Endothelial cell of hepatic sinusoid (primary cell): ENCODE data around the gene PHACTR3.
"Not testable (repeated sequence)": the region's sequence is repeated elsewhere in the genome, so short reads cannot be mapped to it uniquely, and the experiment has no call there.

ENCODE experiments used
- in situ Hi-C: cut with HindIII; loops from 2 replicates; pipeline ENCODE4 v1.10.0; 2017; ENCODE audit warnings: low sequenced_read_pairs

PHACTR3 gene

DNA sequence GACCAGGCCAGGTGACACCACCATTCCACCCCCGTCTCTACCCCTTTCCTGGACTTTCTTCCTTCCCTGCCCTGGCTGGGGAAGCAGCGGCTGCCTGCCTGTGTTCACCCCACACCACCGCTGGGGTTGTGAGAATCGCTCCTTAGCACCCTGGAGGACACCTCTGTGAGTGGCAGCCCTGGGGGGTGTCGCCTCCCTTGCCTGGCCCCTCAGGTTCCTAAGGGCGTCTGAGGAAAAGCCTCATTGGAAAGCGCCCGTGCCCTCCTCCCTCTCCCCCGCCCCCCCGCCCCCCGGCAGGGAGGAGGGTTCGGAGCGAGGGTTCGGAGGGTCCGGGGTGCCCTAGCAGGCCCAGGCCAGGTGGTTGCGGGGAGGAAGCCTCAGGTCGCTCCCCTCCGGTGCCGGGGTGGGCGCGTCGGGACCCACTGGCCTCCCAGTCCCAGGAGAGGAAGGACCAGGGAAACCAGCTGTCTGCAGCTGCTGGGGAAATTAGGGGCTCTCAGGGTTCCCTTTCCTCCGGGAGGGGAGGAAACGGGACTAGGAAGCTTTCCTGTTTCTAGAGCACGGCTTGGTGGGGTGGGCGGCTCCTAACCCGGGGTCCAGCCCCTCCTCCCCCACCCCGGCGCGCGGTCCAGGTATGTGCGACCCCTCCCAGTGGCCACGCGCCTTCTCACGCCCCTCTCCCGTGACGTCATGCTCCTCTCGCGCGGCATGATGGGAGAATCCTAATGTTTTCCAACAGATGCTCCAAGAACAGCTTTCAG, at the start of gene PHACTR3:
PHACTR3 (plus strand) TSS at position 760 of the 761 bp plus-strand sequence. CDS start 475 bp downstream, outside the sequence.
- in situ Hi-C loops: no loop called here

DNA sequence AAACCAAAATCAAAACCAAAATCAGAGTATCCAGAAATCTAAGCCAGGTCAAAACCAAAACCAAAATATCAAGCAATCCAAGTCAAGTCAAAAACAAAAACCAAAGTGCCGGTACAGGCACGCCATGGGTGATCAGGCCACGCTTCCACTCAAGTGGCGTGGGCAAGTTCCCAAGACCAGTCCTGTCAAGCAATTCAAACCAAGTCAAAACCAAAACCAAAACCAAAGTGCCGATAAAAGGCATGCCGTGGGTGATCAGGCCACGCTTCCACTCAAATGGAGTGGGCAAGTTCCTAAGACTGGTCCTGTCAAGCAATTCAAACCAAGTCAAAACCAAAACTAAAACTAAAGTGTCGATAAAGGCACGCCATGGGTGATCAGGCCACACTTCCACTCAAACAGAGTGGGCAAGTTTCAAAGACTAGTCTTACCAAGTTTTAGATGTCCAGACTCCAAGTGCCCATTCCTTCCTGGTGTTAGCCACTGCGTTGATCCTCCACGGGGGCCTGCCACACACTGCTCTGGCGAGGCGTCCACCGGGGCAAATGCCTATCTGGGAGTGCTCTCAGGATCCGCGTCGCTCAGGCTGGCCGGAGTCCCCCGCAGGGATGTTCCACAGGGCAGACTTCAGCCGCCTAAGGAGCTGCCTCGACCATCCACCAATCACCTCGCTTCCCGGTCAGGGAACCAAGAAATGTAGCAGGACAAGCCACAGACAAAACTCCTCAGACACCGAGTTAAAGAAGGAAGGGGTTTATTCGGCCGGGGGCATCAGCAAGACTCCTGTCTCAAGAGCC, 46.4 kb upstream of the PHACTR3 start:
- in situ Hi-C loops: not testable (repeated sequence)

DNA sequence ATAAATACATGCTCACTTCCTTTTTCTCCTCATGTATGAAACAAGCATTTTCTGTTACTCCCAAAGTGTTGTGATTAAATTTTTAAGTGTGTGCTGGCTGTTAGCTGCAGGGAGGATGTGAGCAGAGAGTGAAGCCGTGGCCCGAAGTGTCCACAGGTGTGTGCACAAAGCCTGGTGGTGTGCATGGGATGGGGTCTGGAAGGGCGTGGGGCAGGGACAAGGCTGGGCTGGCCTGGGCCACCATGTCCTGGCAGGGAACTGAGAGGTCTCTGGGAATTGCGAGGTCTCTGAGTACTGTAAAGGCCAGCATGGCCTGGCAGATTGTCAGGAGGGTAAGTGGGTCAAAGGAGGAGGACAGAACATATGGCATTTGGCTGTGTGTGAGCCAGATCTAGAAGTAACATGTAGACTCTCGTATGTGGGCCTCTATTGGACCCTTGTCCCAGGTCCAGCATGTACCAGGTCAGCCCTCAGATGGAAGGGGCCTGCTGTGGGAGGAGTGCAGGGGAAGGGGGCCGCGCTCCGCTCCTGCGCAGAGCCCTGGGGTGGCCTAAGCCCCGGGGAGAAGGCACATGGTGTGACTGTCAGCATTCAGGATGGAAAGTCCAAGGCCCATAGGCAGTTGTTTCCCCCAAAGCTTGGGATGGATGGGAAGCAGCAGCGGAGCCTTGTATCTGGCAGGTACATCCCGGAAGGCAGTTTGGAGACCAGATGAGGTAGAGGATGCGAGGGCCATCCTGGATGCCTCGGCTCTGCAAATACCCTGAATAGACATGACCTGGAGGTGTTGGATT, 45.1 kb upstream of the PHACTR3 start:
- in situ Hi-C loops: no loop called here

GRCh38 chr20:59559863-59560262, 44.5 kb upstream of the PHACTR3 start:
- in situ Hi-C loops: no loop called here

DNA sequence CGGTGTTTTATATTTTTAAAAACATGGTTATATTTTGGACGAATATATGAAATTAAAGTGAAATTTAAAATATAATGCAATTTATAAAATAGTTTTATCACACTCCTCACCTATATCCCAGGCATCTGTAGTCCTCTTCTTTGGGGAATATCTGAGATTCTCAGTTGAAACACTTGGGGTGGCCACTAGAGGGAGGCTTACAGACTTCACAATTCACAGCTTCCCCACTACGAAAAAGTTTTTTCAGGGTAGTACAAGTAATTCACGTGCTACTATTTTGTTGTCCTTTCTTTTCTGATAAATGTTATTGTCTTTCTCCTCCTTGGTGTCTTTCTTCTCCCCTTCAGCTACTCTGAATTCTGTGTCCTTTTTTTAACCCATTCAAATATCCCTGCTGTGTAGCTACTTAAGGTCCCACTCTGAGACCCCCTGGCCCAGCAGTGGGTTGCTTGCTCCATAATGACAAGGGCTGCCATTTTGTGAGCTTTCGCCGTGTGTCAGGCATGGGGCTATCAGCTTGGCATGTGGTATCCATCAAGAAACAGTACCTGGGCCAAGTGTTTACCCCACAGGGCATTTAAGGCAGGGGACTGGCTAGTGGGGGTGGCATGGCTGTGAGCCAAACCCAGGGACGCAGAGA, 43.6 kb upstream of the PHACTR3 start:
- in situ Hi-C loops: no loop called here

DNA sequence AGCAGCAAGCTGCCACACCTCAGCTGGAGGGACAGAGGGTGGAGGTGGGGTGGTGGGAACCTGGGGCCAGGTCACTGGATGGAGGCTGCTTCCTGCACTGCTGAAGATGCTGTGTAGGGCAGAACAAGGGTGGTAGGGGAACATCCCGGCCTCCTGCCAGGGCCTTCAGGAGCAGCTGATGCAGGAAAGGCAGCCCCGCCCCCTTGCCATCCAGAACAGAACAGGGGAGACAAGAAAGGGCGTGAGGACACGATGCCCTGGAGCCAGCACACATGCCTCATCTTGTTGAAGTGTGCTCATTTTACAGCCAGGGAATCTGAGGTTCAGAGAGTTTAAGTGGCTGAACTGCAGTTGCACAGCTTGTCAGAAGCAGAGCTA, 43.1 kb upstream of the PHACTR3 start:
- in situ Hi-C loops: no loop called here

DNA sequence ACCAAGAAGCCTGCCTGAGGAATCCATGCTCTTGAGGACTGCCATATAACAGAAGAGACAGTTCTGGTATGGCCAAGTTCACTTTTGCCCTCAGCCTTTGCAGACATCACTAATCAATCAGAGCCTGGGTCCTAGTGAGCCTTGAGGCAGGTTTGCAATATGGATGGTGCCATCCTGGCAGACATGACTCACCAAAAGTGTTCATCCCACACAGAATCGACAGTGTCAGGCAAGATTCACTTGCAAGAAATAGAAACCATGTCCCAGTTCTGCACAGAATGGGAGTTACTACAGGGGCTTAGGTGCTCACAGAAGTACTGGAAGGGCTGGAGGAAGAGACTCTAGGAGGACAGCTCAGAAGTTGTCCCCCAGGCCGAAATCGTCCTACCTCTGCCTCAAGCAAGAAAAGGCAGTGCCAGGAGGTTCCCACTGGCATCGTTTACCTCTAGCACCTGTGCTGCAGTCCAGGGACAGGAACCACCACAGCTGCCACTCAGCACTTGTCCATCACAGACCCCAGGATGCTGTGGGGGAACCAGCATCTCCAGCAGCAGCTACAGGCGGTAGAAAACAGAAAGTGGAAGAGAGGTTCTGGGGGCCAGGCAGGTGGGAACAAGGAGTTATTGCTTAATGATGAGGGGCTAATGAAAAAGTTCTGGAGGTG, 42.6 kb upstream of the PHACTR3 start:
- in situ Hi-C loops: no loop called here

DNA sequence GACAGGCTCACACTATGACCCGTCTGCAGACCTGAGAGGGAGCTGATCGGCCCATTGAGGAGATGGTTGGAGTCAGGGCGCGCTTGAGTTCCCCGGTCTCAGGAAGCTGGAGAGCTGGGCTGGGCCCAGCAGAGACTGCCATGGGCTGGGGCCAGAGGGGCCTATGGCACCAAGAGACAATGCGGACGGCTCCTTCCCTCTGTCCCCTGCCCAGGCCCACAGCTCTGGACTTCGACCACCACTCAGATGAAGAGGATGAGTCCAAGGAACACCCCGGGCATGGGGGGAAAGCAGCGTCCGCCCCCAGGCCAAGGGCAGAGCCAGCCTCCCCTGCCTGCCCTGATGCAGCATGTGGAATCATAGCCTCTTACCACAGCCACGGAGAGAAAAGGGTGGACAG, 40.2 kb upstream of the PHACTR3 start:
- in situ Hi-C loops: no loop called here

GRCh38 chr20:59564943-59565342, 39.4 kb upstream of the PHACTR3 start:
- in situ Hi-C loops: no loop called here

DNA sequence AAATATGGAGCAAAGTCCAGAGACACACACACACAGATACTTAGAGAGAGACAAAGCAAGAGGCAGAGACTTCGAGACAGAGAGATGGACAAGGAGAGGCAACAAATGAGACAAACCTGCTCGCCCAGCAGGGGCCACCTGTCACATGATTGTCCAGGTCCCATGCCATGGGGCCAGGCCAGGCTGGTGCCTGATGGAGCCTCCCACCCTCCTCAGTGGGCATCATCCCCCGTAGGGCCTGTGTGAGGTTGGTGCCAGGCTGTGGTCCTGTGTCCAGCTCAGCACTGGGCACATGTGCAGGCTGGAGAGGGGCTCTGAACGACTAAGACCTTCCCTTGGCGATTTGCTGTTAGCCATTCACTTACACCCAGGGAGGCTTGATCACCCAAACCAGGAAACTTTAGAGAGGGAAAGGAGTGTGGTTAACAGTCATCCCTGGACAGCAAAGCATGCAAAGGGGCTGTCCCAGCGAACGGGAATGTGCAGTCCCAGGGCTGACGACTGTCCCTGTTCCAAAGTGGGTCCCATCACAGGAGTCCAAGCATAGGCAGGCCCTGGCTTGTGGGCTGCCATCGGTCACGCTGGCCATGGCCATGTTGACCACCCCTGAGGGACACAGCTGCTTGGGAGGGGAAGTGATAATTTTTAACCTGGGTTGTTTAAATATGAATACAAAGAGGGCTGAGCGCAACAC, 38.4 kb upstream of the PHACTR3 start:
- in situ Hi-C loops: no loop called here

DNA sequence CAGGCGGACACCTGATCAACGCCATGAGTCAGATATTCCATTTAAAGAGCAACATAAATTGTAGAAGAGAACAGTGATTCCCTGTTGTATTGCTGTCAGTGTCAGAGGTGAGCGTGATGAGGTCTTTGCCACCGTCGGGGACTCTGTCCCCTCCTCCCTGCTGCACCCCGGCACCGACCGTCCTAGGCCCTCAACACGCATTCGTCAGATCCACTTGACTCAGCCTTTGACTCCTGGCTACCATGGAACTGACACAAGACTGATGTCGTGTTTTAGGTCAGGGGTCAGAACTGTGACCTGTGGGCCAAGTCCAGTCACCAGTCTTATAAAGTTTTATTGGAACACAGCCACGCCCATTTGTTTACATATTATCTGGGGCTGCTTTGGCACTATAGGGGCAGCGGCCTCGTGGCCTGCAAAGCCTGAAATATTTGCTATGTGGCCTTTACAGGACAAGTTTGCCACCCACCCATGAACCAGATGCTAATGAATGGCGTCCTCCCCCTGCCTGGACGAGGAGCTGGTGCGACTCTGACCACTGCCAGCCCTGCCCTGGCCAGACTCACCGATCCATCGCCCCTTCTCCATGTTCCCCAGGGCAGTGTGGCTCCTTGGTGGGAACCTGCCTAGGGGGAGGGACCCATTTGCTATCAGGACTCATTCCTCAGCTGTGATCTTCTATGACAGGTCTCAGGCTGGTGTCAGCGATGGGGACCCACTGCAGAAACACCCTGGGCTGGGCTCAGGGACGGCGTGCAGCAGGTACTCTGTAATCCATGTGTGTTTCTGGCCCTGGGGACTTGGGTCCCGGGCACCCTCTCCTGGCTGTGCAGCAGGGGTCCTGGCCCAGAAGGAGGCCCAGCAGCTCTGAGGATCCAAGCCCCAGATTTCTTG, 37.5 kb upstream of the PHACTR3 start:
- in situ Hi-C loops: no loop called here

GRCh38 chr20:59567585-59568508, 36.5 kb upstream of the PHACTR3 start:
- in situ Hi-C loops: no loop called here

DNA sequence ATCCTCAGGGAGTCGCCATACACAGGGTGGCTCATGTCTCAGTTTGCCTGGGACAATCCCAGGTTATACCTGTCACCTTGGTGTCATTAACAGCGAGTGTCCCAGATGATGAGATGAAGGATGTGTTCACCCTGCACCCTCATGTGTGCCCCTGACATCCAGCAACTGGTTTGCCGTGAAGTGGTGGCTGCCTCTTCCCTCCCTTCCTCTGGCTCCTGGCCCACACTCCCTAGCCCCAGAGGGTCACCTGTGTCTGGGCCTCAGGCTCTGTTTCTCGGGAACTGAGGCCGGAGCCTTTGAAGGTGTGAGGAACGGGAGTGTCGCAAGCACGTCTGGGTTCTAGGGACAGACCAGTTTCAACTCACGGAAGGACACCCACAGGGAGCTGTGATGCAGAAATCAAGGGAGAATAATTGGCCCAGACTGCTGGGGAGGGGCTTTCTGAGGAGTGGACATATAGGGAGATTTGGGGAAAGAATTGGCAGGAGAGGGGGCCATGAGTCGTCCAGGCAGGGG, 35.8 kb upstream of the PHACTR3 start:
- in situ Hi-C loops: no loop called here

GRCh38 chr20:59569305-59569704, 35.0 kb upstream of the PHACTR3 start:
- in situ Hi-C loops: no loop called here

DNA sequence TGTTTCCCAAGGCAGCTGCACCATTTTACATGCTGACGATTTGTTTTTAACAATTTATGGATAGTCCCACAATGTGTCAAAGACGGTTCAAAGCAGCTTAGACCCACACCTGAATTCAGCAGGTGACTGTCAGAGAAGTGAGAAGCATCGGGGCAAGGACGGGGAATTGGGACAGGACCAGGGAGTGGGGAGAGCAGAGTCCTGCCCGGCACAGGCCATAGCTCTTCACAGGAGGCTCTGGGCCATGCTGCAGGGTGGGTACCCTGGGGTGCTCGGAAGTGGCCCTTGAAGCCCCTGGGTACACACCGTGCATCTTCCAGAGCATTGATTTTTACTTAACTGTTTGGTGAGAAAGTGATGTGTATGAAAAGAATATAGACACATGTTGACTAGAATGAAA, 33.2 kb upstream of the PHACTR3 start:
- in situ Hi-C loops: loop anchor here (5.0 kb wide), 2 partner anchors 51 to 101 kb away; no protein-coding TSS in a partner anchor

DNA sequence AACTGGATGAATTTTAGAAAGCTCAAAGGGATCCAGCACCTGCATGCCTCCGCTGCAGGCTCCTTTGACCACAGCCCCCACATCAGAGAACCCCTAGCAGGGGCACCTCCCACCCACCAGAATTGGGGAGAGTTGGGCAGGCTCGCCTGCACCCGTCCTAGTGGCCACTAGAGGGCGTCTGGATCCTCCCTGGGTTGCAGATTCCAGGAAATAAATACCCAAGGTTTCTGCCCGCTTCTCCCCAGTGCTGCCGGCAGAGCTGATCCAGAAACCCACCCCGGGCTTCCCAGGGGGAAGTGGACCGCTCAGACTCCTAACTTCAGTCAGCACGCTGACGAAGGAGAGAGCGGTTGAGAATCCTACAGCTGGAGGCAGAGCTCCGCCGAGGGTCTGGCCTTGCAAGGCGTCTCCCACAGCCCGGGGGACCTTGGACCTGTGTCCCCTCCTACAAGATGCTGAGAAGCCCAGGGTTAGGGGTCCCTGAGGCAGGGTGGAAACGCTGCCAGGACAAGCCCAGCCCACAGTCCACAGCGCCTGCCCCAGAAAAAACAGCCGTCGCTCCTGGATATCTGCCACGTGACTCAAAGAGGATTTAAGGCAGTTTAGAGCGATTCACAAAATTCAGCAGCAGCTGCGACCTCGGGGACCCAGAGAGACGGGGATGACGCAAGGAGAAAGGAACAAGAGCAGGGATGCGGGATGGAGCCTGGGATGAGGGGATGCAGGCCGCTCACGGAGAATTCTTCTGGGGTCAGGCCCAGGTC, 32.6 kb upstream of the PHACTR3 start:
- in situ Hi-C loops: loop anchor here (5.0 kb wide), 2 partner anchors 51 to 101 kb away; no protein-coding TSS in a partner anchor

DNA sequence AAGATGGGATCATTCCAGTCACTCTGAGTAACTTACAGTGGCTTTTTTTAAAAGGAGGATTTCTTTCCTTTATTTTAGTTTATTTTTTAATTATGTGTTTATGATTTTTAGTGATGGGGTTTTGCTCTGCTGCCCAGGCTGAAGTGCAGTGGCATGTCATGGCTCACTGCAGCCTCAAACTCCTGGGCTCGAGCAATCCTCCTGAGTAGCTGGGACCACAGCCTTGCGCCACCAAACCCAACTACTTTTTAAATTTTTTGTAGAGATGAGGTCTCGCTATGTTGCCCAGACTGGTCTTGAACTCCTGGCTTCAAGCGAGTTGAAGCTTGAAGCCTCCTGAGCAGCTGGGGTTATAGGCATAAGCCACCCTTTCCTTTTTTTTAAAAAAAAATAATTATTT, 31.8 kb upstream of the PHACTR3 start:
- in situ Hi-C loops: loop anchor here (5.0 kb wide), 2 partner anchors 50 to 100 kb away; no protein-coding TSS in a partner anchor
